Medulla oblongata (tissue), 1 donor: ENCODE measurements around the gene SLC45A3.
"Not testable (repeated sequence)": the region's sequence is repeated elsewhere in the genome, so short reads cannot be mapped to it uniquely, and the experiment has no call there.

Source experiments
- DNase-seq: peaks from one replicate; pipeline ENCODE4 v3.0.0-alpha.2; 2015; ENCODE audit errors: extremely low spot score

Gene SLC45A3, protein sequence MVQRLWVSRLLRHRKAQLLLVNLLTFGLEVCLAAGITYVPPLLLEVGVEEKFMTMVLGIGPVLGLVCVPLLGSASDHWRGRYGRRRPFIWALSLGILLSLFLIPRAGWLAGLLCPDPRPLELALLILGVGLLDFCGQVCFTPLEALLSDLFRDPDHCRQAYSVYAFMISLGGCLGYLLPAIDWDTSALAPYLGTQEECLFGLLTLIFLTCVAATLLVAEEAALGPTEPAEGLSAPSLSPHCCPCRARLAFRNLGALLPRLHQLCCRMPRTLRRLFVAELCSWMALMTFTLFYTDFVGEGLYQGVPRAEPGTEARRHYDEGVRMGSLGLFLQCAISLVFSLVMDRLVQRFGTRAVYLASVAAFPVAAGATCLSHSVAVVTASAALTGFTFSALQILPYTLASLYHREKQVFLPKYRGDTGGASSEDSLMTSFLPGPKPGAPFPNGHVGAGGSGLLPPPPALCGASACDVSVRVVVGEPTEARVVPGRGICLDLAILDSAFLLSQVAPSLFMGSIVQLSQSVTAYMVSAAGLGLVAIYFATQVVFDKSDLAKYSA

GRCh38 chr1:205680073-205680851 is at the start of gene SLC45A3:
Gene SLC45A3 (minus strand): TSS chr1:205680509. CDS start chr1:205664656, 15,853 bp downstream.
- DNase-seq = no peak

- DNase-seq = no peak
Observed at GRCh38 chr1:205726619-205727125, 46.4 kb upstream of the SLC45A3 start.

GRCh38 chr1:205725514-205725913 is 45.2 kb upstream of the SLC45A3 start:
- no peak for DNase-seq

DNA sequence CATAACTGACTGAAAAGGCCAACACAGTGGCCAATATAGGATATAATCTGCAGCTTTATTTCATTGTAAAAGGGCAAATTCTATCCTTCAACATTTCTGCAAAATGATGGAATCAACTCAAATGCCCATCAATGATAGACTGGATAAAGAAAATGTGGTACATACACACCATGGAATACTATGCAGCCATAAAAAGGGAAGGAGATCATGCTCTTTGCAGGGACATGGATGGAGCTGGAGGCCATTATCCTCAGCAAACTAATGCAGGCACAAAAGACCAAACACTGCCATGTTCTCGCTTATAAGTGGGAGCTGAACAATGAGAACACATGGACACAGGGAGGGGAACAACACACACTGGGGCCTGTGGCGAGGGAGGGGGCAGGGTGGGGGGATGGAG is 40.4 kb upstream of the SLC45A3 start:
- DNase-seq = not testable (repeated sequence)

DNA sequence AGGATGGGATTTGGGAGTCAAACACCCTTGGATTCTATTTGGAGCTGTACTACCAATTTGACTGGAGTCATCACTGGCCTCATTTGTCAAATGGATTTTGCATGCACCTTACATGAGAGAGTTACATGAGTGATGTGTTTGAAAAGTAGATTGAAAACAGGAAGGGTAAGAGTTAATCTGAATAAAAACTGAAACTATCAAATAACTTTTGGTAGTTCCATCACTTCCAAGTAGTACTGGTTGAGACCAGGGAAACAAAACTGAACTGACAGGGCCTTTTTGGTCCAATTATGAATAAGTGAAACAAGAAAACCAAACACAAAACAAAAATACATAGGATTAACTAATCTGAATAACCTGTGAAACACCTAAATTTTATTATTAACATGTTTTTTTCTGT is 39.5 kb upstream of the SLC45A3 start:
- no peak for DNase-seq

DNA sequence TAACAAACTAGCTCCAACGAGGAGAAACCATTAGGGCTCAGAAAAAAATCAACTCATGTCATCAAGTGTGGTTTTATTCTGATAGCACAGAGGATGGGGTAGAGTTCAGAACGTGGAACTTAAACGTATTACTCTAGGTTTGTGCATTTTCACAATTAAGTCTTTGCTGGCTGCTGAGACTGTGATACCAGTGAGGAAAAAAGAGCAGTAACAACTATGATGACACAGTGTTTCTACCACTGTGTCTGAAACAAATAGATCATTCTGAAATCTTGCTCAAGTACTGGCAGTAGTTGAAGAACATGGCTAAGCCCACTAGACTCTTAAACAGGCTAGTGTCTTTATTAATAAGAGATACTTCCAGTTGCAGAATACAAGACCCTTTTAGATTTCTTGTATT is 38.7 kb upstream of the SLC45A3 start:
- DNase-seq = no peak

DNA sequence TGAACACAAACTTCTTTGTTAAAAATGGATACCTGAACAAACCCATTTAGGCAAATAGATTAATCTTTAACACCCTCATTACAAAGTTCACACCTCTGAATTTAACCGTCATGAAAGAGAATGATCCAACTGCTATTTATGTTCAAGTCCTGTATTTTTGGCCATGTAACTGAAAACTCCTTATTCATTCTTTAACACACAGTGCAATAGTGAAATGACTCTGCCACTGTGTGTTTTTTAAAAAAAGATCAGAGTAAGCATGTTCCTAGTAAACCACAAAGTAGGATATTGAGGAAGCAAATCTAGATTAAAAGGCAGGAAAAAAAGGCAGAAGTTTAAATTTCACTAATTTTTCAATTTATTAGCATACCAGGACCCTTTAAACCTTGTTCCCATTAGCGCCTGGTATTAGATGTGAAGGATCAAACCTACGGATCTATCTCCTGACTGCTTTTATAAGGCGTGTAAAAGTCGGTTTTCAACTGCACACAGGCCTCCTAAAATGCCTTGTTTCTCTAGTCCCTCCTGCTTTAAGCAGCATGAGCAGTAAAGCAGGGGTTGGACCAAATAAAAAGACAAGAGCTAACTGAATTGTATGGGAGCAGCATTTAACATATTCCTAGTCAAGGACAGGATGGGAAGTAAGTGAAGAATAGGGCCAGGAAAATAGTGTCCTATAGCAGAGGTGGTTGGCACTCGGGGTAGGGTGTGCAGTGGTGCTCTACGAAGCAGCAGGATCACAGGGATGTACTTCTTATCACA is 36.2 kb upstream of the SLC45A3 start:
- no peak for DNase-seq

- no peak for DNase-seq
Observed at GRCh38 chr1:205715628-205716027, 35.3 kb upstream of the SLC45A3 start.

DNA sequence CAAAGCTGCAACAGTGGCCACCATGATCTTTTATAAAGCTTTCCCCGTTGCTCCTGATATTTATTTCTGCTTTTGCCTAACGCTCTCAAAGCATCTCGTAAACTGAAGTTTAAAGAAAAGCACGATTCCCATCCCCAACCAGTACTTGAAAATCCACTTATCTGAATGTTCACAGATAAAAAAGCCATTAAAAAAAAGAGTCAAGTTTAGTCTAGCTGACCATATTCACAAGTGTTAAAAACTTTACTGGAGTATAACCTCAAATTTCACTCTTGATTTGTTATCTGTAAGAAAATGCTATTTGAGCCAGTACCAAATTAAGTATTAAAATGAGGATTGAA is 34.6 kb upstream of the SLC45A3 start:
- no peak for DNase-seq

DNA sequence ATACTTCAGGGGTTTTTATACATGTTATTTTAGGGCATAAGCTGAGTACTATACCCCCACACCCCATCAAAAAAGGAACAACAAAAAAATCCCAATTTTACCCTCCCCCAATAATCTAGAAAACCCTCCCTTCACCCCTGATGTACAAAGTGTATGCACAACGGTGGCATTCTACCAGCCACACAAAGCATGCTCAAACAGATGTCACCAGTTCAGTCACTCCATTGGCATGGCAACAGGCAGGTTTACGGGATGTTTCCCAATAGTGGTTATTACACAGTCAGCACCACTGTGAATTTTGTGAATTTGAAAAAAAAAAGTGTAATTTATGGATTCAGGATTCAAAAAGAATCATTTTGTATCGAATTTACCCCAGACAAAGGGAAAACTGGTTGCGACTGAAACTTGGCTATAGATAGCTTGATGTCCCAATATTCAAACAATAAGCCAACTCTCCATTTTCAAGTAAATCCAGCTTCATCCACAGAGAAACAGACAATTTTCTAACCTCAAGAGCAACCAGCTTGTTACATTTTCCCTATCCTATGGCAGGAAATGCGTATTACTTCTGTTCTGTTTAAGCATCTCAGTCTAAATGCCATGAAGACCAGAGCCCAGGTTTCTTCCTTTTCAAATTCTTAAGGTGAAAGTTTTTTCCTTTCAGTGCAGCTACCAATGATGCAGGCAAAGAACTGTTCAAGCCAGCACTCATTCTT is 34.0 kb upstream of the SLC45A3 start:
- peak; percentile 50 for DNase-seq

- peak; percentile 93 for DNase-seq
Observed at GRCh38 chr1:205711105-205712048, 31.1 kb upstream of the SLC45A3 start.

DNA sequence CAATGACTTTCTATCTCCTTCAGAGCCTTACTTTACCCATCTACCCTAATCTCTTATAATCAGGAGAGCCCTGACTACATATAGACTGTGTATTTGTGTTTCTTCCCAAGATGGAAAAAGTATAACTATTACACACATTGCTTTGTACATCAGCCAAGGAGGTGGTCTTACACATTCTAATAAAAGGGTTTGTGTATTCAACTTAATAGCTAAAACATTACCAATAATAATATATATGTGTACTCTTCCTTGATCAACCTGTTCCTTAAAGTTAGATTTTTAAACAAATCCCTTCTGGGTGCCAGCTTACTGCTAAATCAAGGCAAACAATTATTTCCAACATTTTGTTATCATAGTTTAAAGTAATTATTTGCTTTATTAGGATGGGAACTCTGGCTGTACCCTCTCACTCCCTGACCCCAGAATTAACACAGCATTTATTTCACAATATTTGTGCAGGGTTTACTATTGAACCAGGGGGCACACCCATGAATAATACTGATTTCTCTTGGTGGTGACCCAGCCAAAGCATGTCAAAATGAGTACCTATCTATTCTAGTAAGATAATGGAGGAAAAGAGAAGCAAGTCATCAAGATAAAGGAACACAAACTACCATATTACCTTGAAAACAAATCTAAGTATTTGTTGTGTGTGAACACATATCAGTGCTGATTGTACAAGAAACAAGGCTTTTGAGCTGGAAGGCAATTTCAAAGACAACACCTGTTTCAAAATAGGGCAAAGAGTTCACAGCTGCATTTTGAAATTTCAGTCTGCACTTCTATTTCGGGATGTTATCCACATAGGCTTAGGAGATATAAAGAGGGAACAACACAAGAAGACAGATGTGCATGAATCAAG is 30.1 kb upstream of the SLC45A3 start:
- DNase-seq = no peak

DNA sequence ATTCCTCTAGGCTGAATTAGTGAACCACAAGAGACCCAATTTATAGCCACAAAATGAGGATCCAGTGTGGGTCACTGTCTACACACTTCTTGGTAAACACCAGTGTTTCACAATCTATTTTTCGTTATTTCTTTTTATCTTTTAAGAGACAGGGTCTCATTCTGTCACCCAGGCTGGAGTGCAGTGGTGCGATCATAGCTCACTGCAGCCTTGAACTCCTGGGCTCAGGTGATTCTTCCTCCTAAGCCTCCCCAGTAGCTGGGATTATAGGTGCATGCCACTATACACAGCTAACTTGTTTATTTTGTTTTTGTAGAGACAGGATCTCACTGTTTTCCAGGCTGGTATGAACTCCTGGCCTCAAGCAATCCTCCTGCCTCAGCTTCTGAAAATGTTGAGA is 29.3 kb upstream of the SLC45A3 start:
- no peak for DNase-seq

DNA sequence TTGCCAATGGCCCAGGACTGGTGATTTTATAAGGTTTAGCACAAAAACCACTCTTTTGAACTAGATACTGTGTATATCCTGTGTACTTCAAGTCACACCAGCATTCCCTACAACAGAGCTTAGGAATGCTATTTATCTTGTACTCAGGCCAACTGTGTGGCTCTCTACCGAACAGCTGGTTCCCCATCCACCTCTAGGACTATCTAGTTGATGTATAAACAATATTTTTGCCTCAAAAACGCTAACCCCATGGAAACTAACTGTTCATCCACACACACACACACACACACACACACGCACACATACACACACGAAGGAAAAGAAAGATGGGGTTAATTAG is 28.7 kb upstream of the SLC45A3 start:
- no peak for DNase-seq

GRCh38 chr1:205706601-205707502 is 26.5 kb upstream of the SLC45A3 start:
- no peak for DNase-seq

GRCh38 chr1:205704903-205705302 is 24.6 kb upstream of the SLC45A3 start:
- DNase-seq = no peak

DNA sequence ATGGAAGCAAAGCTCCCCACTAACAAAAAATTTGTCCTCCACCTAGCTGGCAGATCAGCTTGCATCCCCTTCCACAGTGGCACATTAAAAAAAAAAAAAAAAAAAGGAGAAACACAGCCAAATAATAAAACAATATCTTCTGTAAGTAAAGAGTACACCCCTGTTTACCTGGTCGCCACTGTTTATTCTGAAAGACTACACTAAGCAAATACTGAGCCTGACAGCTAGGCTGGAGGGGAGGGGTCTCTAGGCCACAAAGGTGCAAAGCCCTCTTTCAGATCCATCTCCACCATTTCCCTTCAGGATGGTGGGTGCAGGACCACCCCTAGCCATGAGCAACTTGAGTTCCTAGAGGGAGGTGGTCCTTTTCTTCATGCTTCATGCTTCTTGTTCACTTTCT is 22.8 kb upstream of the SLC45A3 start:
- no peak for DNase-seq

GRCh38 chr1:205701891-205702290 is 21.6 kb upstream of the SLC45A3 start:
- DNase-seq = no peak
